ENCODE measurements around the gene TTC12.

- TF ChIP-seq CREB3 (tag; conservative IDR thresholded peaks at IDR 0.05; ENCODE audit: low read depth) (no peak), GABPA (tag; conservative IDR thresholded peaks at IDR 0.05; ENCODE audit: low read depth) (no peak), NFIC (IDR thresholded peaks at IDR 0.05) (no peak), CTCF (IDR thresholded peaks at IDR 0.05 in 2 of 3, conservative IDR thresholded peaks at IDR 0.05 in 1 of 3; ENCODE audit: insufficient read depth in 2 of 3, low read depth in 1 of 3, low read length in 3 of 3) (no peak), HDAC3 (IDR thresholded peaks at IDR 0.05; ENCODE audit: borderline replicate concordance, partially characterized antibody) (no peak), SRF (CRISPR knock-in tag; IDR thresholded peaks at IDR 0.05) (no peak), STAT5B (CRISPR knock-in tag; IDR thresholded peaks at IDR 0.05) (no peak)
These were observed 92.8 kb downstream of the TTC12 start for GRCh38 chr11:113407163-113407562.
